Breast epithelium (tissue), 3 donors: Measurements from ENCODE around the gene ITGA8.

Experiments used
- POLR2A ChIP-seq: fragments of 450-650 bp; IDR thresholded peaks from one replicate; pipeline ENCODE4 v1.6.1; 2016; ENCODE audit warnings: antibody characterized with exemption, mild to moderate bottlenecking, moderate library complexity
- POLR2AphosphoS5 ChIP-seq, 3 donors: sonication (generic); formaldehyde crosslinking; IDR thresholded peaks; one replicate each; pipeline ENCODE4 v1.6.1; 2017; ENCODE audit warnings: antibody characterized with exemption in 3 of 3
- TF ChIP-seq, protein P1 (sequence below), 3 donors: fragments of 450-650 bp; IDR thresholded peaks; one replicate each; pipeline ENCODE4 v1.5.1; 2016 to 2017; ENCODE audit warnings: antibody characterized with exemption in 3 of 3, mild to moderate bottlenecking in 3 of 3, moderate library complexity in 3 of 3

DNA sequence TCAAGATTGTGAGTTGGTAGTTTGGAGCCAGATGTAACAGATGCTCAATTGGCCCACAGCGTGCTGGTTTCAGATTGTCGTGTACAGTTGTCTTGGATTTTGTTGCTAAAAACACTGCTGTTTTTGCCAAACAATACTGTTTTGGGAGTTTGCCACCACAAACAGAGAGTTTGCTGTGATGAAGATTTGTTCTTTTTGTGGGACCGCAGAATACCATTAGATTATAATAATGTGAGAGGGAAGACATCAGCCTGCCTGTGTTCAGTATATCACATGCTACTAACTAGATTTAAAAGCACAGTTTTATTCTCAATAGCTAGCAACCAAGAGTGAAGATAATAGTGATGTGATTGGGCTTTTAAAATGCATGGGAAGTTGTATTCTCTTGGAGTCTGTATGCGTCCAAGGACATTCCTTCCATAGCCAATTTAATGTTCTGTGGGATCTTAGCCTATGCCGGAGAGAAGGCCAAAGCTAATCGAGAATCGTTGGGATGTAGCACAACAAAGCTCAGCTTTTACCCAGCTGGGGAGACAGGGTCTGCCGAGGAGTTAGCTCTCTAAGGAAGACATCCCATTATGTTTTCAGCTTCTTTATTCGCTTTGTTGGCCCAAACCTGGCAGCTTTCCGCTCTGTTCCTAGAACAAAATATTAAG is 18.7 kb upstream of the ITGA8 start:
- TF ChIP-seq, protein P1, sequence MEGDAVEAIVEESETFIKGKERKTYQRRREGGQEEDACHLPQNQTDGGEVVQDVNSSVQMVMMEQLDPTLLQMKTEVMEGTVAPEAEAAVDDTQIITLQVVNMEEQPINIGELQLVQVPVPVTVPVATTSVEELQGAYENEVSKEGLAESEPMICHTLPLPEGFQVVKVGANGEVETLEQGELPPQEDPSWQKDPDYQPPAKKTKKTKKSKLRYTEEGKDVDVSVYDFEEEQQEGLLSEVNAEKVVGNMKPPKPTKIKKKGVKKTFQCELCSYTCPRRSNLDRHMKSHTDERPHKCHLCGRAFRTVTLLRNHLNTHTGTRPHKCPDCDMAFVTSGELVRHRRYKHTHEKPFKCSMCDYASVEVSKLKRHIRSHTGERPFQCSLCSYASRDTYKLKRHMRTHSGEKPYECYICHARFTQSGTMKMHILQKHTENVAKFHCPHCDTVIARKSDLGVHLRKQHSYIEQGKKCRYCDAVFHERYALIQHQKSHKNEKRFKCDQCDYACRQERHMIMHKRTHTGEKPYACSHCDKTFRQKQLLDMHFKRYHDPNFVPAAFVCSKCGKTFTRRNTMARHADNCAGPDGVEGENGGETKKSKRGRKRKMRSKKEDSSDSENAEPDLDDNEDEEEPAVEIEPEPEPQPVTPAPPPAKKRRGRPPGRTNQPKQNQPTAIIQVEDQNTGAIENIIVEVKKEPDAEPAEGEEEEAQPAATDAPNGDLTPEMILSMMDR (IDR thresholded peaks at IDR 0.05): no peak
- TF ChIP-seq POLR2A (no peak), POLR2AphosphoS5 (IDR thresholded peaks at IDR 0.05) (peak in 1 of 3 donors; percentile 18)
